CD14-positive monocyte (primary cell): Measurements from ENCODE around the gene CGNL1. TPM values are rescaled to one million over a fixed set of nuclear protein-coding genes. Genes with fewer than 3 reads are reported as not detected.
A peak's percentile ranks its signal among the peaks of the same experiment; 100 is the strongest.

ENCODE experiments used
- DNase-seq, 3 donors: peaks; one replicate each; pipeline ENCODE4 v3.0.0-alpha.2; 2011 to 2022
- H2AFZ ChIP-seq: 2 replicates; pipeline ENCODE4 v1.6.0; 2012; ENCODE audit warnings: mild to moderate bottlenecking, low read depth, low read length, inconsistent platforms; ENCODE audit not compliant: insufficient read depth, poor library complexity, severe bottlenecking
- H3K27ac ChIP-seq, 2 donors: 1 replicate in 1 of 2; 2 replicates in 1 of 2; pipeline ENCODE4 v1.5.1; 2012 to 2013; ENCODE audit warnings: low read length in 2 of 2, control low read depth in 1 of 2, inconsistent platforms in 1 of 2, low read depth in 1 of 2, mild to moderate bottlenecking in 1 of 2
- H3K27me3 ChIP-seq, 2 donors: one replicate each; pipeline versions ENCODE4 v1.6.0 to v1.6.1; 2011 to 2013; ENCODE audit warnings: low read length in 2 of 2; ENCODE audit not compliant: control insufficient read depth in 2 of 2, insufficient read depth in 2 of 2
- H3K36me3 ChIP-seq, 2 donors: replicated peaks in 1 of 2; 1 replicate in 1 of 2; 2 replicates in 1 of 2; pipeline versions ENCODE4 v1.5.1 to v1.6.1; 2012 to 2013; ENCODE audit warnings: low read length in 2 of 2, control low read depth in 1 of 2, inconsistent platforms in 1 of 2, mild to moderate bottlenecking in 1 of 2; ENCODE audit not compliant: insufficient read depth in 2 of 2, control insufficient read depth in 1 of 2
- H3K4me1 ChIP-seq, 2 donors: 1 replicate in 1 of 2; 2 replicates in 1 of 2; pipeline versions ENCODE4 v1.5.1 to v1.6.1; 2012 to 2013; ENCODE audit warnings: low read length in 2 of 2, control low read depth in 1 of 2, inconsistent platforms in 1 of 2, mild to moderate bottlenecking in 1 of 2, moderate library complexity in 1 of 2; ENCODE audit not compliant: insufficient read depth in 2 of 2, control insufficient read depth in 1 of 2
- H3K4me2 ChIP-seq: replicated peaks from 2 replicates; pipeline ENCODE3; 2012; ENCODE audit warnings: low read length, moderate library complexity, mild to moderate bottlenecking; ENCODE audit not compliant: poor library complexity, severe bottlenecking; ENCODE audit errors: extremely low read depth
- H3K4me3 ChIP-seq, 3 experiments: fragments of 200-600 bp in 1 of 3; sonication (generic) in 1 of 3; replicated peaks in 1 of 3; 1 replicate in 2 of 3; 2 replicates in 1 of 3; pipeline ENCODE4 v1.5.1; 2011 to 2013; ENCODE audit warnings: low read length in 3 of 3, mild to moderate bottlenecking in 3 of 3, control low read depth in 2 of 3, low read depth in 2 of 3, inconsistent platforms in 1 of 3, moderate library complexity in 1 of 3
- H3K79me2 ChIP-seq: 2 replicates; pipeline ENCODE4 v1.6.0; 2012; ENCODE audit warnings: mild to moderate bottlenecking, control low read depth, inconsistent platforms, low read length, moderate library complexity; ENCODE audit not compliant: insufficient read depth
- H3K9ac ChIP-seq: 2 replicates; pipeline ENCODE4 v1.6.0; 2017; ENCODE audit warnings: low read length, mild to moderate bottlenecking; ENCODE audit not compliant: insufficient read depth, poor library complexity, severe bottlenecking
- H3K9me3 ChIP-seq, 2 donors: replicated peaks in 1 of 2; 1 replicate in 1 of 2; 2 replicates in 1 of 2; pipeline versions ENCODE4 v1.5.1 to v1.6.1; 2012 to 2013; ENCODE audit warnings: low read length in 2 of 2, control low read depth in 1 of 2; ENCODE audit not compliant: control insufficient read depth in 1 of 2, insufficient read depth in 1 of 2
- H4K20me1 ChIP-seq: 2 replicates; pipeline ENCODE4 v1.6.0; 2012; ENCODE audit warnings: mild to moderate bottlenecking, low read length, control low read depth, moderate library complexity; ENCODE audit not compliant: insufficient read depth
- H3K27ac Mint-ChIP-seq, 7 donors: one replicate each; pipeline ENCODE4 v1.8.0; 2020; ENCODE audit warnings: mild to moderate bottlenecking in 7 of 7, mixed read lengths in 7 of 7, moderate library complexity in 6 of 7, inconsistent platforms in 2 of 7
- H3K27me3 Mint-ChIP-seq, 3 donors: one replicate each; pipeline ENCODE4 v1.8.0; 2021 to 2022; ENCODE audit warnings: low read depth in 3 of 3, mild to moderate bottlenecking in 3 of 3, mixed read lengths in 3 of 3, moderate library complexity in 3 of 3, inconsistent platforms in 1 of 3
- H3K36me3 Mint-ChIP-seq, 2 donors: one replicate each; pipeline ENCODE4 v1.8.0; 2020; ENCODE audit warnings: mixed read lengths in 2 of 2, inconsistent platforms in 1 of 2, mild to moderate bottlenecking in 1 of 2
- H3K4me1 Mint-ChIP-seq: one replicate; pipeline ENCODE4 v1.8.0; 2020; ENCODE audit warnings: mild to moderate bottlenecking, mixed read lengths
- H3K4me3 Mint-ChIP-seq, 2 donors: one replicate each; pipeline ENCODE4 v1.8.0; 2020; ENCODE audit warnings: mild to moderate bottlenecking in 2 of 2, mixed read lengths in 2 of 2, moderate library complexity in 1 of 2
- H3K9me3 Mint-ChIP-seq, 7 donors: one replicate each; pipeline ENCODE4 v1.8.0; 2020 to 2022; ENCODE audit warnings: mixed read lengths in 7 of 7, mild to moderate bottlenecking in 6 of 7, moderate library complexity in 6 of 7, inconsistent platforms in 2 of 7
- CTCF ChIP-seq: fragments of 200-600 bp; IDR thresholded peaks from one replicate; pipeline ENCODE4 v1.8.0; 2022; ENCODE audit warnings: antibody characterized with exemption, mild to moderate bottlenecking
- WGBS: methylation state at CpG from one replicate; pipeline ENCODE4 v1.1.5; 2013; ENCODE audit warnings: missing lambda C conversion rate; ENCODE audit not compliant: insufficient coverage; 5-methylcytosine and 5-hydroxymethylcytosine counted together
- intact Hi-C, 2 donors: fragments of 100-400 bp; cut with micrococcal nuclease; formaldehyde crosslinking; loops; one replicate each; pipeline versions ENCODE4 v1.15.0 to v1.15.1; 2023
- polyA plus RNA-seq, 3 donors: library from polyadenylated mRNA; depleted of rRNA in 1 of 3; unstranded in 2 of 3; stranded (reverse) in 1 of 3; fragments of 300-500 nt in 2 of 3; fragments of >200 nt in 1 of 3; fragmentation: Illumina TruSeq in 2 of 3; gene quantifications; 1 replicate in 2 of 3; 2 replicates in 1 of 3; pipeline ENCODE4 v1.2.3, GENCODE V29; 2012 to 2021

The CGNL1 gene
- polyA plus RNA-seq, 3 donors = not detected

- H4K20me1 ChIP-seq = no peaks in the 10 kb centered on the region
- no peak overlapping the region for H3K27ac Mint-ChIP-seq
- H3K27me3 ChIP-seq = no peaks in the 10 kb centered on the region
- H3K9me3 ChIP-seq = no peaks in the 10 kb centered on the region
- no peak overlapping the region for H3K4me3 ChIP-seq
- intact Hi-C loops = no loop called here
- peaks cover 8% of the 10 kb centered on the region for H3K4me1 Mint-ChIP-seq
- no peak overlapping the region for H3K27ac ChIP-seq
- H3K79me2 ChIP-seq = no peaks in the 10 kb centered on the region
- no peak for DNase-seq
- no peak overlapping the region for H3K4me2 ChIP-seq
- TF ChIP-seq CTCF = no peak
- no peak overlapping the region for H2AFZ ChIP-seq
- H3K27me3 Mint-ChIP-seq = peaks cover 2 to 5% (median 2%) of the 10 kb centered on the region in 3 donors
- WGBS = 62% methylated on average over 5 of the region's 7 CpGs
- no peak overlapping the region for H3K4me3 Mint-ChIP-seq
- no peak overlapping the region for H3K9ac ChIP-seq
- H3K36me3 ChIP-seq = no peaks in the 10 kb centered on the region
- no peaks in the 10 kb centered on the region for H3K36me3 Mint-ChIP-seq
- no peaks in the 10 kb centered on the region for H3K4me1 ChIP-seq
- no peaks in the 10 kb centered on the region for H3K9me3 Mint-ChIP-seq
These were observed 40.6 kb upstream of the CGNL1 start for GRCh38 chr15:57335719-57336118.

GRCh38 chr15:57337868-57338411 lies 38.4 kb upstream of the CGNL1 start:
- H3K4me2 ChIP-seq = no peak overlapping the region
- Mint-ChIP-seq H3K27me3 (peaks cover 1 to 2% (median 2%) of the 10 kb centered on the region in 3 donors), H3K36me3 (no peaks in the 10 kb centered on the region), H3K4me1 (peaks cover 8% of the 10 kb centered on the region), H3K4me3 (no peak overlapping the region), H3K9me3 (no peaks in the 10 kb centered on the region), H3K27ac (no peak overlapping the region)
- DNase-seq = no peak
- no peak overlapping the region for H3K4me3 ChIP-seq
- H3K79me2 ChIP-seq = no peaks in the 10 kb centered on the region
- no peak overlapping the region for H3K9ac ChIP-seq
- H3K27me3 ChIP-seq = no peaks in the 10 kb centered on the region
- intact Hi-C loops = no loop called here
- no peaks in the 10 kb centered on the region for H3K9me3 ChIP-seq
- H4K20me1 ChIP-seq = no peaks in the 10 kb centered on the region
- WGBS = 46% methylated on average over 11 of the region's 15 CpGs
- no peaks in the 10 kb centered on the region for H3K4me1 ChIP-seq
- no peaks in the 10 kb centered on the region for H3K36me3 ChIP-seq
- H2AFZ ChIP-seq = peak overlapping the region; percentile 52
- no peak overlapping the region for H3K27ac ChIP-seq
- TF ChIP-seq CTCF = no peak
